Heart left ventricle (tissue), 16 donors: Measurements from ENCODE around the gene GTF2A2. TPM values are rescaled to one million over a fixed set of nuclear protein-coding genes. Genes with fewer than 3 reads are reported as not detected.

ENCODE experiments used
- ATAC-seq, 4 donors: fragments of 200-7000 bp; cut with Tn5 transposase; one replicate each; pipeline ENCODE4 v1.9.1; 2020 to 2022; ENCODE audit warnings: moderate library complexity in 4 of 4, mild to moderate bottlenecking in 3 of 4, moderate number of reproducible peaks in 1 of 4
- DNase-seq, 5 donors: peaks; one replicate each; pipeline ENCODE4 v3.0.0-alpha.2; 2020
- H3K27ac ChIP-seq, 12 donors: fragments of 200-600 bp; sonication (generic) in 4 of 12; one replicate each; pipeline versions ENCODE4 v1.5.0 to v1.8.0; 2016 to 2022; ENCODE audit warnings: mild to moderate bottlenecking in 2 of 12
- H3K27me3 ChIP-seq, 9 donors: fragments of 200-600 bp; sonication (generic) in 2 of 9; one replicate each; pipeline versions ENCODE4 v1.5.1 to v1.8.0; 2016 to 2022; ENCODE audit warnings: mild to moderate bottlenecking in 3 of 9
- H3K36me3 ChIP-seq, 9 donors: fragments of 200-600 bp; sonication (generic) in 2 of 9; one replicate each; pipeline versions ENCODE4 v1.5.0 to v1.8.0; 2018 to 2022; ENCODE audit warnings: mild to moderate bottlenecking in 2 of 9
- H3K4me1 ChIP-seq, 12 donors: fragments of 200-600 bp; sonication (generic) in 4 of 12; one replicate each; pipeline versions ENCODE4 v1.5.0 to v1.8.0; 2016 to 2022; ENCODE audit warnings: mild to moderate bottlenecking in 3 of 12
- H3K4me3 ChIP-seq, 12 donors: fragments of 200-600 bp; sonication (generic) in 4 of 12; one replicate each; pipeline versions ENCODE4 v1.5.0 to v1.8.0; 2017 to 2022; ENCODE audit warnings: mild to moderate bottlenecking in 9 of 12, moderate library complexity in 4 of 12
- H3K9me3 ChIP-seq, 12 donors: fragments of 200-600 bp; sonication (generic) in 4 of 12; one replicate each; pipeline versions ENCODE4 v1.5.0 to v1.8.0; 2016 to 2022; ENCODE audit warnings: mild to moderate bottlenecking in 1 of 12
- POLR2A ChIP-seq, 2 donors: fragments of 450-650 bp; IDR thresholded peaks; one replicate each; pipeline ENCODE4 v1.6.1; 2017; ENCODE audit warnings: antibody characterized with exemption in 2 of 2, mild to moderate bottlenecking in 2 of 2, moderate library complexity in 2 of 2
- WGBS, 4 donors: extraction: QIAGEN DNeasy Blood & Tissue Kit in 2 of 4; methylation state at CpG; one replicate each; pipeline versions ENCODE4 v1.1.5 to v1.1.7; 2013 to 2018; 5-methylcytosine and 5-hydroxymethylcytosine counted together
- intact Hi-C, 10 donors: fragments of 100-400 bp; cut with DNase I; formaldehyde crosslinking; loops; one replicate each; pipeline versions ENCODE4 v1.11.1 to v1.14.2; 2022
- polyA plus RNA-seq, 2 donors: library from polyadenylated mRNA; stranded (reverse); fragments of 200-250 nt; gene quantifications; one replicate each; pipeline ENCODE4 v1.2.3, GENCODE V29; 2013
- total RNA-seq, 9 donors: library from RNA; depleted of rRNA in 2 of 9; stranded (reverse); fragments of >200 nt in 2 of 9; fragmentation: NEBNext Ultra II Directional in 3 of 9; extraction: Animal tissue kit (Norgen Biotek cat#: 25700) in 3 of 9; gene quantifications; one replicate each; pipeline versions ENCODE4 v1.1.0 to v1.2.4, GENCODE V29; 2016 to 2023
- TF ChIP-seq, protein P1 (sequence below), 12 donors: fragments of 200-600 bp; sonication (generic) in 4 of 12; IDR thresholded peaks; one replicate each; pipeline versions ENCODE4 v1.5.0 to v1.8.0; 2018 to 2022; ENCODE audit warnings: antibody characterized with exemption in 12 of 12, mild to moderate bottlenecking in 5 of 12
- donor health status: ischemic (EF 13 %, LVEDD 7.1; RV severe dilation, severe dysfunction).
- donor health status: healthy with polysubstance abuse.
- donor health status: DM: no; HTN: yes; CAD: no.
- donor health status: DM: no; HTN: no; CAD: no.
- donor health status: ischemic (EF 25% LVEDD 6.9; RV normal size, moderate dysfunction).
- donor health status: ischemic (EF 25% LVEDD 5.7; RV mildly dilated, moderate dysfunction).
- donor health status: healthy.
- donor health status: DM: yes; HTN: yes; CAD: no.
- donor health status: ischemic (EF 35%, LVEDD 5.7; RV mildly dilated, moderate dysfunction).
- donor health status: nonischemic (EF 11% LVEDD 7.7; RV severe dilation, severe dysfunction).
- donor health status: DM: yes; HTN: yes; CAD: no.
- donor health status: PGD.
- donor health status: ischemic (EF 29% LVEDD 5.4; RV normal size, mild dysfunction).
- donor health status: nonischemic (EF 23%, LVEDD 6.1; RV moderate dilation, normal function).

Gene GTF2A2
- total and polyA plus RNA-seq, 11 donors = 23.8 to 156 (median 110) TPM

DNA sequence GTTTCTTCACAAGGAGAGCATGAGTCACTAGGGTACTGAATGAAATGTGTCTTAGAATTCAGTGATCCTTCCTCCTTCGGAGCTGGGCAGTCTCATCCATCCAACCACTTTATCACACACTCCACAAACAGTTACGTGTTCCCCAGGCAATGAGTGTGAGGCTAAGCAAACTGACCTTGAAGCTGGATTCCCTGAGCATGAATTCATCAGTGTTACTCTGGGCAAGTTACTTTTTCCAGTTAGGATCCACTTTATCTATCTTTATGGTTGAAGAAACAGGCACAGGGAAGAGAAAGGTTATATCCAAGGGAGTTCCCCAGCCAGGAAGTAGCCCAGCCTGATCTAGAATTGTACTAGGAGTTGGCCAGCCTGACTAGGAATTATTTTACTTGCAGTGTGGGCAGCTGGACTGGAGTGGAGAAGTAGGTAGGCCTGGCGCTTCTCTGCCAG is 62.8 kb downstream of the GTF2A2 start:
- H3K27me3 ChIP-seq = no peaks in the 10 kb centered on the region
- ATAC-seq (peak in 3 of 4 donors; percentile 79 to 93 (median 89)), DNase-seq (no peak)
- intact Hi-C loops = no loop called here
- WGBS, 4 donors = 35 to 53% (median 45%) methylated on average over 3 of the region's 3 CpGs
- H3K4me3 ChIP-seq = no peak overlapping the region
- no peaks in the 10 kb centered on the region for H3K36me3 ChIP-seq
- TF ChIP-seq, protein P1, sequence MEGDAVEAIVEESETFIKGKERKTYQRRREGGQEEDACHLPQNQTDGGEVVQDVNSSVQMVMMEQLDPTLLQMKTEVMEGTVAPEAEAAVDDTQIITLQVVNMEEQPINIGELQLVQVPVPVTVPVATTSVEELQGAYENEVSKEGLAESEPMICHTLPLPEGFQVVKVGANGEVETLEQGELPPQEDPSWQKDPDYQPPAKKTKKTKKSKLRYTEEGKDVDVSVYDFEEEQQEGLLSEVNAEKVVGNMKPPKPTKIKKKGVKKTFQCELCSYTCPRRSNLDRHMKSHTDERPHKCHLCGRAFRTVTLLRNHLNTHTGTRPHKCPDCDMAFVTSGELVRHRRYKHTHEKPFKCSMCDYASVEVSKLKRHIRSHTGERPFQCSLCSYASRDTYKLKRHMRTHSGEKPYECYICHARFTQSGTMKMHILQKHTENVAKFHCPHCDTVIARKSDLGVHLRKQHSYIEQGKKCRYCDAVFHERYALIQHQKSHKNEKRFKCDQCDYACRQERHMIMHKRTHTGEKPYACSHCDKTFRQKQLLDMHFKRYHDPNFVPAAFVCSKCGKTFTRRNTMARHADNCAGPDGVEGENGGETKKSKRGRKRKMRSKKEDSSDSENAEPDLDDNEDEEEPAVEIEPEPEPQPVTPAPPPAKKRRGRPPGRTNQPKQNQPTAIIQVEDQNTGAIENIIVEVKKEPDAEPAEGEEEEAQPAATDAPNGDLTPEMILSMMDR (IDR thresholded peaks at IDR 0.05) = no peak
- no peak for TF ChIP-seq POLR2A (IDR thresholded peaks at IDR 0.05)
- H3K9me3 ChIP-seq = no peaks in the 10 kb centered on the region
- peak overlapping the region in 6 of 12 donors; percentile 19 to 41 (median 34) for H3K27ac ChIP-seq
- H3K4me1 ChIP-seq = peaks cover 0 to 8% (median 0%) of the 10 kb centered on the region in 12 donors

DNA sequence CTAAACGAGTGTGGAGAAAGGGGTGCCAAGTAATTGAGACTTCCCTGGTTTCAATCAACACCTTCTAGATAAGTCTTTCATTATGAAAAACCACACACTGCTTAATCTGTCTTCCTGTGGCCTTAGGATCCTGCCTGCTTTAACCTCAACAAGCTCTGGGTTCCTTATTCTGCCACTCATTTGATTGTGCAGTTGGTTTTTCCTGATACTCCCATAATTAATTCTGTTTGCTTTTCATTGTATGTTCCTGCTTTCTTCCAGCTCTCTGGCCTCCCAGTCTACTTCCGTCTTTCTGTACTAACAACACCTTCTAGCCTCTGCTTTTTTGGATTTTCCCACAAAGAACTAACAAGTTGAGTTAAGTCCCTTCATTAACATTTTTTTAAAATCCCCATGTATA is 66.0 kb downstream of the GTF2A2 start:
- 31 to 37% (median 36%) methylated on average over 2 of the region's 2 CpGs for WGBS, 4 donors
- H3K27ac ChIP-seq = no peak overlapping the region
- H3K4me1 ChIP-seq = peaks cover 0 to 8% (median 0%) of the 10 kb centered on the region in 12 donors
- intact Hi-C loops = no loop called here
- no peaks in the 10 kb centered on the region for H3K27me3 ChIP-seq
- H3K4me3 ChIP-seq = no peak overlapping the region
- no peak for DNase-seq
- no peaks in the 10 kb centered on the region for H3K9me3 ChIP-seq
- H3K36me3 ChIP-seq = no peaks in the 10 kb centered on the region
- TF ChIP-seq, protein P1 (IDR thresholded peaks at IDR 0.05) = no peak
- no peak for TF ChIP-seq POLR2A (IDR thresholded peaks at IDR 0.05)
- ATAC-seq = no peak

DNA sequence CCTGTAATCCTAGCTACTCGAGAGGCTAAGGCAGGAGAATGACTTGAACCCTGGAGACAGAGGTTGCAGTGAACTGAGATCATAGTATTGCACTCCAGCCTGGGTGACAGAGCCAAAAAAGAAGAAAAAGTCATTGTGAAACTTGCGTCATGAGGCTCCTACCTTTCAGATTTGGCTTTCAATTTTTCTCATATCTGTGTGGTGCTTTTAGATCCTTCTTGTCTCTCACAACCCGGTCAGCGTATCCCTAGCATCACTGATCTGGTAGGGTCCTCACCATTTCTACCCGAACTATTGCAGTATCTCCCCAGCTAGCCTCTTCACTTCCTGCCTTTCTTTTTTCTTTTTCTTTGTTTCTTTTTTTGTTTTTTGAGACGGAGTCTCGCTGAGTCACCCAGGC is 67.3 kb downstream of the GTF2A2 start:
- no peak for ATAC-seq
- no peak for TF ChIP-seq POLR2A (IDR thresholded peaks at IDR 0.05)
- TF ChIP-seq, protein P1 (IDR thresholded peaks at IDR 0.05) = no peak
- Histone ChIP-seq H3K4me1 (peaks cover 0 to 8% (median 0%) of the 10 kb centered on the region in 12 donors), H3K9me3 (no peaks in the 10 kb centered on the region), H3K27ac (no peak overlapping the region), H3K27me3 (no peaks in the 10 kb centered on the region), H3K36me3 (no peaks in the 10 kb centered on the region), H3K4me3 (no peak overlapping the region)
- intact Hi-C loops = no loop called here
- 79 to 90% (median 83%) methylated on average over 7 of the region's 7 CpGs for WGBS, 4 donors
- DNase-seq = no peak

Other genes starting within 250 kb of the GTF2A2 start
- 1 to 10 TPM; 1.1 to 4.5 (median 3.2) TPM for gene FAM81A, start 219.3 kb downstream of the GTF2A2 start, total RNA-seq
- 1 to 10 TPM in 1 of 2 donors, under 1 TPM in 1; 0.91 to 4.6 TPM for gene FAM81A, start 219.3 kb downstream of the GTF2A2 start, polyA plus RNA-seq
- gene GCNT3, start 45.7 kb downstream of the GTF2A2 start, total RNA-seq = under 1 TPM in 2 of 9 donors, not detected in 7; 0.15 to 0.16 TPM
- gene GCNT3, start 45.7 kb downstream of the GTF2A2 start, polyA plus RNA-seq = not detected
- 100 to 1,000 TPM in 2 of 9 donors, 10 to 100 TPM in 7; 70.5 to 103 (median 87.1) TPM for gene BNIP2, start 31.8 kb upstream of the GTF2A2 start, total RNA-seq
- 10 to 100 TPM; 36.8 to 61.6 TPM for gene BNIP2, start 31.8 kb upstream of the GTF2A2 start, polyA plus RNA-seq